ENCODE measurements around the gene CES3.
"Not testable (repeated sequence)": the region's sequence is repeated elsewhere in the genome, so short reads cannot be mapped to it uniquely, and the experiment has no call there.

CES3 gene

GRCh38 chr16:66949472-66949871, 11.6 kb upstream of the CES3 start:
- peaks cover 18% of the 10 kb centered on the region for H3K27me3 ChIP-seq (ENCODE audit: control insufficient read depth, insufficient read depth, low read length)
- no peak overlapping the region for H3K4me3 ChIP-seq (ENCODE audit: low read length)
- no peaks in the 10 kb centered on the region for H3K9me3 ChIP-seq (ENCODE audit: control insufficient read depth, low read length)
- H3K36me3 ChIP-seq (ENCODE audit: control insufficient read depth, insufficient read depth, low read length), result no peaks in the 10 kb centered on the region
- peak overlapping the region; percentile 51 for H3K9ac ChIP-seq (ENCODE audit: low read length)
- H3K4me1 ChIP-seq (ENCODE audit: control insufficient read depth, insufficient read depth, low read length), result peaks cover 25% of the 10 kb centered on the region

- Histone ChIP-seq H3K9me3 (ENCODE audit: control insufficient read depth, low read length) (no peaks in the 10 kb centered on the region), H3K4me1 (ENCODE audit: control insufficient read depth, insufficient read depth, low read length) (peaks cover 25% of the 10 kb centered on the region), H3K27me3 (ENCODE audit: control insufficient read depth, insufficient read depth, low read length) (peaks cover 18% of the 10 kb centered on the region), H3K4me3 (ENCODE audit: low read length) (no peak overlapping the region), H3K9ac (ENCODE audit: low read length) (no peak overlapping the region), H3K36me3 (ENCODE audit: control insufficient read depth, insufficient read depth, low read length) (no peaks in the 10 kb centered on the region)
Observed at GRCh38 chr16:66950437-66950836, 10.6 kb upstream of the CES3 start.

GRCh38 chr16:66950971-66951790, 9.9 kb upstream of the CES3 start:
- peaks cover 18% of the 10 kb centered on the region for H3K27me3 ChIP-seq (ENCODE audit: control insufficient read depth, insufficient read depth, low read length)
- H3K9me3 ChIP-seq (ENCODE audit: control insufficient read depth, low read length), result no peaks in the 10 kb centered on the region
- H3K4me1 ChIP-seq (ENCODE audit: control insufficient read depth, insufficient read depth, low read length), result peaks cover 25% of the 10 kb centered on the region
- no peak overlapping the region for H3K4me3 ChIP-seq (ENCODE audit: low read length)
- no peak overlapping the region for H3K9ac ChIP-seq (ENCODE audit: low read length)
- no peaks in the 10 kb centered on the region for H3K36me3 ChIP-seq (ENCODE audit: control insufficient read depth, insufficient read depth, low read length)

- peaks cover 25% of the 10 kb centered on the region for H3K4me1 ChIP-seq (ENCODE audit: control insufficient read depth, insufficient read depth, low read length)
- no peaks in the 10 kb centered on the region for H3K9me3 ChIP-seq (ENCODE audit: control insufficient read depth, low read length)
- no peak overlapping the region for H3K9ac ChIP-seq (ENCODE audit: low read length)
- peaks cover 18% of the 10 kb centered on the region for H3K27me3 ChIP-seq (ENCODE audit: control insufficient read depth, insufficient read depth, low read length)
- H3K36me3 ChIP-seq (ENCODE audit: control insufficient read depth, insufficient read depth, low read length), result no peaks in the 10 kb centered on the region
- no peak overlapping the region for H3K4me3 ChIP-seq (ENCODE audit: low read length)
Observed at GRCh38 chr16:66952430-66953110, 8.5 kb upstream of the CES3 start.

GRCh38 chr16:66953462-66954096, 7.5 kb upstream of the CES3 start:
- Histone ChIP-seq H3K36me3 (ENCODE audit: control insufficient read depth, insufficient read depth, low read length) (no peaks in the 10 kb centered on the region), H3K9me3 (ENCODE audit: control insufficient read depth, low read length) (no peaks in the 10 kb centered on the region), H3K9ac (ENCODE audit: low read length) (peak overlapping the region; percentile 64)

GRCh38 chr16:66954097-66954659, 6.9 kb upstream of the CES3 start:
- no peaks in the 10 kb centered on the region for H3K36me3 ChIP-seq (ENCODE audit: control insufficient read depth, insufficient read depth, low read length)
- peak overlapping the region; percentile 28 for H3K4me3 ChIP-seq (ENCODE audit: low read length)
- peaks cover 16% of the 10 kb centered on the region for H3K4me1 ChIP-seq (ENCODE audit: control insufficient read depth, insufficient read depth, low read length)
- peaks cover 7% of the 10 kb centered on the region for H3K27me3 ChIP-seq (ENCODE audit: control insufficient read depth, insufficient read depth, low read length)
- peak overlapping the region; percentile 64 for H3K9ac ChIP-seq (ENCODE audit: low read length)
- H3K9me3 ChIP-seq (ENCODE audit: control insufficient read depth, low read length), result no peaks in the 10 kb centered on the region

More at GRCh38 chr16:66953462-66954096, 7.5 kb upstream of the CES3 start:
- peaks cover 21% of the 10 kb centered on the region for H3K4me1 ChIP-seq (ENCODE audit: control insufficient read depth, insufficient read depth, low read length)
- peak overlapping the region; percentile 28 for H3K4me3 ChIP-seq (ENCODE audit: low read length)
- peaks cover 13% of the 10 kb centered on the region for H3K27me3 ChIP-seq (ENCODE audit: control insufficient read depth, insufficient read depth, low read length)

GRCh38 chr16:66955363-66956153, 5.5 kb upstream of the CES3 start:
- not testable (repeated sequence) for H3K9me3 ChIP-seq (ENCODE audit: control insufficient read depth, low read length); H3K27me3 ChIP-seq (ENCODE audit: control insufficient read depth, insufficient read depth, low read length); H3K4me3 ChIP-seq (ENCODE audit: low read length); H3K36me3 ChIP-seq (ENCODE audit: control insufficient read depth, insufficient read depth, low read length); H3K9ac ChIP-seq (ENCODE audit: low read length)
- H3K4me1 ChIP-seq (ENCODE audit: control insufficient read depth, insufficient read depth, low read length), result peaks cover 16% of the 10 kb centered on the region

GRCh38 chr16:66956154-66956457, 5.0 kb upstream of the CES3 start:
- H3K27me3 ChIP-seq (ENCODE audit: control insufficient read depth, insufficient read depth, low read length); H3K4me3 ChIP-seq (ENCODE audit: low read length): not testable (repeated sequence)
- H3K4me1 ChIP-seq (ENCODE audit: control insufficient read depth, insufficient read depth, low read length), result peaks cover 20% of the 10 kb centered on the region

GRCh38 chr16:66958857-66959703, 2.0 kb upstream of the CES3 start:
- no peak overlapping the region for H3K9ac ChIP-seq (ENCODE audit: low read length)

More at GRCh38 chr16:66956154-66956457, 5.0 kb upstream of the CES3 start:
- H3K36me3 ChIP-seq (ENCODE audit: control insufficient read depth, insufficient read depth, low read length); H3K9ac ChIP-seq (ENCODE audit: low read length); H3K9me3 ChIP-seq (ENCODE audit: control insufficient read depth, low read length): not testable (repeated sequence)

GRCh38 chr16:66959704-66960161, 1.3 kb upstream of the CES3 start:
- Histone ChIP-seq H3K4me3 (ENCODE audit: low read length) (no peak overlapping the region), H3K36me3 (ENCODE audit: control insufficient read depth, insufficient read depth, low read length) (no peaks in the 10 kb centered on the region), H3K4me1 (ENCODE audit: control insufficient read depth, insufficient read depth, low read length) (peaks cover 26% of the 10 kb centered on the region), H3K9ac (ENCODE audit: low read length) (no peak overlapping the region), H3K27me3 (ENCODE audit: control insufficient read depth, insufficient read depth, low read length) (no peaks in the 10 kb centered on the region), H3K9me3 (ENCODE audit: control insufficient read depth, low read length) (no peaks in the 10 kb centered on the region)

More at GRCh38 chr16:66958857-66959703, 2.0 kb upstream of the CES3 start:
- no peaks in the 10 kb centered on the region for H3K9me3 ChIP-seq (ENCODE audit: control insufficient read depth, low read length)
- no peaks in the 10 kb centered on the region for H3K27me3 ChIP-seq (ENCODE audit: control insufficient read depth, insufficient read depth, low read length)
- peaks cover 27% of the 10 kb centered on the region for H3K4me1 ChIP-seq (ENCODE audit: control insufficient read depth, insufficient read depth, low read length)
- H3K4me3 ChIP-seq (ENCODE audit: low read length), result no peak overlapping the region
- H3K36me3 ChIP-seq (ENCODE audit: control insufficient read depth, insufficient read depth, low read length), result no peaks in the 10 kb centered on the region

- H3K4me3 ChIP-seq (ENCODE audit: low read length), result no peak overlapping the region
- no peak overlapping the region for H3K9ac ChIP-seq (ENCODE audit: low read length)
- H3K36me3 ChIP-seq (ENCODE audit: control insufficient read depth, insufficient read depth, low read length), result no peaks in the 10 kb centered on the region
- no peaks in the 10 kb centered on the region for H3K9me3 ChIP-seq (ENCODE audit: control insufficient read depth, low read length)
- no peaks in the 10 kb centered on the region for H3K27me3 ChIP-seq (ENCODE audit: control insufficient read depth, insufficient read depth, low read length)
- H3K4me1 ChIP-seq (ENCODE audit: control insufficient read depth, insufficient read depth, low read length), result peaks cover 26% of the 10 kb centered on the region
Observed at GRCh38 chr16:66960270-66960669, 796 bp upstream of the CES3 start.

Data from mucosa of stomach (tissue), 1 donor.